ENCODE data around the gene ALPL.

Gene ALPL

DNA sequence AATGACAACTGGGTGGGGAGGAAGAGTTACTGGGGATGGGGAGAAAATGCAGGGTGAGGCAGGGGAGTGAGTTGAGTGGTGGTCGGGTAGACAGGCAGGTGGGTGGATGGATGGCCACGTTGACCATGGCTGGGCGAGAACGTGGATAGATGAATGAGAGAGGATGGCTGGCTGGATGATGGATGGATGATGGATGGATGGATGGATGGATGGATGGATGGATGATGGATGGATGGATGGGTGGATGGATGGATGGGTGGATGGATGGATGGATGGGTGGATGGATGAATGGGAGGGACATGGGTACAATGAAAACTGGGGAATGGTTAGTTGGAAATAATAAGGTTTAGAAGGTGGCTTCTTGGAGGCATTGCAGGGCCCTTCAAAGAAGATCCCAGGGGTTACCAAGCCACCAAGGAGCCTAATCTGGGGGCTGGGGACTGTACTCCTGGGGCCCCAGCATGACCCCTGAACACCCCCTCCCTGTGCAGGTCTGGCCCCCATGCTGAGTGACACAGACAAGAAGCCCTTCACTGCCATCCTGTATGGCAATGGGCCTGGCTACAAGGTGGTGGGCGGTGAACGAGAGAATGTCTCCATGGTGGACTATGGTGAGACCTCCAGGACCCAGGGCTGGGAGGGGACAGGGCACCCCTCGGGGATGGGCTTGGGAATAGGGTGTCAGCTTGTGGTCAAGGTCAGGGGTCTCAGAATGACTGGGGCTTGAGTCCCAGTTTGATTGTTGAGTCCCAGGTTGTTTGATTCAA is 67.0 kb downstream of the ALPL start:
- DNase-seq (ENCODE audit: low read depth, low spot score), result no peak

DNA sequence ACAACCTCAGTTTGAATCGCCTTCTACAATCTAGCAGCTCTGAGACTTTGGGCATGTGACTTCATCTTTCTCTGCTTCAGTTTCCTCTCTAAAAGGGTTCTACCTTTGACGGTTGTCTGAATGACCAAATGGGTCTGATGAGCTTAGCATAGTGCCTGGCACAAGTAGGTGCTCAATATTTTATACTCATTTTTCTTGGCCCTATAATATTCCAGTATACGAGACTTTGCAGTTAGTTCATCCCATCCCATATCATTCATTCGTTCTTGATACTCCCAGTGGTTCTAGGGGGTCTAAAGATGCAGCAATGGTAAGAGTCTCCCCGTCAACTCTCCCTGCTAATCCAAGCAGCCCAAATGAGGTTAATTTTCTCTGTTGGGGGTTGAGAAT is 67.6 kb downstream of the ALPL start:
- DNase-seq (ENCODE audit: low read depth, low spot score), result no peak

DNA sequence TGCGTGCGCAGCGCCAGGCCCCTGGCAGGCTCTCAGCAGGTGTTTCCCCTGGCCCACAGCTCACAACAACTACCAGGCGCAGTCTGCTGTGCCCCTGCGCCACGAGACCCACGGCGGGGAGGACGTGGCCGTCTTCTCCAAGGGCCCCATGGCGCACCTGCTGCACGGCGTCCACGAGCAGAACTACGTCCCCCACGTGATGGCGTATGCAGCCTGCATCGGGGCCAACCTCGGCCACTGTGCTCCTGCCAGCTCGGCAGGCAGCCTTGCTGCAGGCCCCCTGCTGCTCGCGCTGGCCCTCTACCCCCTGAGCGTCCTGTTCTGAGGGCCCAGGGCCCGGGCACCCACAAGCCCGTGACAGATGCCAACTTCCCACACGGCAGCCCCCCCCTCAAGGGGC is 68.1 kb downstream of the ALPL start:
- DNase-seq (ENCODE audit: low read depth, low spot score), result no peak

DNA sequence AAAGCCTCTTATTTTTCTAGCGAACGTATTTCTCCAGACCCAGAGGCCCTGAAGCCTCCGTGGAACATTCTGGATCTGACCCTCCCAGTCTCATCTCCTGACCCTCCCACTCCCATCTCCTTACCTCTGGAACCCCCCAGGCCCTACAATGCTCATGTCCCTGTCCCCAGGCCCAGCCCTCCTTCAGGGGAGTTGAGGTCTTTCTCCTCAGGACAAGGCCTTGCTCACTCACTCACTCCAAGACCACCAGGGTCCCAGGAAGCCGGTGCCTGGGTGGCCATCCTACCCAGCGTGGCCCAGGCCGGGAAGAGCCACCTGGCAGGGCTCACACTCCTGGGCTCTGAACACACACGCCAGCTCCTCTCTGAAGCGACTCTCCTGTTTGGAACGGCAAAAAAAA is 68.7 kb downstream of the ALPL start:
- DNase-seq (ENCODE audit: low read depth, low spot score), result no peak

DNA sequence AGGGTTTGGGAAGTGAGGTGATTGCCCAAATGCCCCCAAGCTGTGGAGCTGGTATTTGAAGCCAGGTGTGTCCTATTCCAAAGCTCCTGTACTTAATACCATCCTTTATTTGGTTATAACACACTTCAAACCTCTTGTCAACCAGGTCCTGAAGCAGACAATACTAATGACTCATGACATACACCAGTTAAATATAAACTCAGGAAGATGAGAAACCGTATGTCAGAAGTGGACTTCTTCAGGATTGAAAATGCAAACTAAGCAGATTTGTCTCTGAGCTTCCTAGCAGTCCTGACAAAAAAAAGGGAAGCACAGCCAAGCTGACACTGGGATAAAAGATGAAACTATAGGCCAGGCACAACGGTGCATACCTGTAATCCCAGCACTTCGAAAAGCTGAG is 70.6 kb downstream of the ALPL start:
- no peak for DNase-seq (ENCODE audit: low read depth, low spot score)

DNA sequence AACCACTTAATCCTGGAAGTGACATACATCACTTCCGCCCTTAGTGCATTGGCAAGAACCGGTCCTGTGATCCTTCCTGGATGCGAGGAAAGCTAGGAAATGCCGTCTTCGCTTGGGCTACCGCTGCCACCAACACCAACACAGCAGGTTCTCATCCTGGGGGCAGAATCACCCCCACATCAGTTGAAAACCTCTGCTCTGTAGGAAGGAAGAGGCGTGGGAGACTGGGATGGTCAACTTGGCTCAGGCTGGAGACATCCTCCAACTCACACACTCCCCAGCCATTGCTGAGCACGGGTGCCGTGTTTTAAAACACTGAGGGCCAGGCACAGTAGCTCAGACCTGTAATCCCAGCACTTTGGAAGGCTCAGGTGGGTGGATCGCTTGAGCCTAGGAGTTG is 74.9 kb downstream of the ALPL start:
- no peak for DNase-seq (ENCODE audit: low read depth, low spot score)

DNA sequence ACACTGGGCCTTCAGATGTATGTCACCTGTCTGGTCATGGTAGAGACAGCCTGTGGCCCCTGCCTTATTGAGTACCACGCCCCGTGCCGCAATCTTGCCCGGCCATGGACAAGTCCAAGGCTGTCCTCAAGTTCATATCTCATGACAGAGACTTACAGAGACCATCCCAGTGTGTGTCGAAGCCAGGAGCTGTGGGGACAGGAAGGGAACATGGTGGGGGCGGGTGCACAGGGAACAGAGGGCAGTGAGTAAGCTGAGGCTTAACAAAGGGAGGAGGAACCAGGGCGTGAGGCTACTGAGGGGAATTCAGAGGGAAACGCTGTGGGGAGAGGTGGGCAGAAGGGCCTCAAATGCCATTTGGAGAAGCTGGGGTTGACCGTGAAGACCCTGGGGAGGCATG is 75.8 kb downstream of the ALPL start:
- no peak for DNase-seq (ENCODE audit: low read depth, low spot score)

DNA sequence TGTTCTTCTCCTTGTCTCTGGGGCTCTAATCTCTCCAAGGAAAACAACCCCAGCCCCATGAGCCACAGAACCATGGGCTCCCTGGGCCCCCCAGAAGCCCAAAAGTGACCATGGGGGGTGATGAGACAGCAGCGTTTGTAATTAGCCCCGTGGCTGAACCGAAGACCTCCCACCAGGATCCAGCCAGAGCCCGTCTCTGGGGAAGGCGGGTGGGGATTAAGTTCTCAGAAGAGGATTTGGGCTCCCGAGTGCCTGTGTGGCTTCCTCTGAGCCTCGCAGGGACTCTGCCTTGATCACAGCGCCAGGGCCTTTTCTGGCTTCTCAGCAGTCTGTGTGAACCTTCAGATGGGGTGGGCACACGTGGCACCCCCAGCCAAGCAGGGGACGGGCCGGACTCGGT is 77.0 kb downstream of the ALPL start:
- no peak for DNase-seq (ENCODE audit: low read depth, low spot score)

DNA sequence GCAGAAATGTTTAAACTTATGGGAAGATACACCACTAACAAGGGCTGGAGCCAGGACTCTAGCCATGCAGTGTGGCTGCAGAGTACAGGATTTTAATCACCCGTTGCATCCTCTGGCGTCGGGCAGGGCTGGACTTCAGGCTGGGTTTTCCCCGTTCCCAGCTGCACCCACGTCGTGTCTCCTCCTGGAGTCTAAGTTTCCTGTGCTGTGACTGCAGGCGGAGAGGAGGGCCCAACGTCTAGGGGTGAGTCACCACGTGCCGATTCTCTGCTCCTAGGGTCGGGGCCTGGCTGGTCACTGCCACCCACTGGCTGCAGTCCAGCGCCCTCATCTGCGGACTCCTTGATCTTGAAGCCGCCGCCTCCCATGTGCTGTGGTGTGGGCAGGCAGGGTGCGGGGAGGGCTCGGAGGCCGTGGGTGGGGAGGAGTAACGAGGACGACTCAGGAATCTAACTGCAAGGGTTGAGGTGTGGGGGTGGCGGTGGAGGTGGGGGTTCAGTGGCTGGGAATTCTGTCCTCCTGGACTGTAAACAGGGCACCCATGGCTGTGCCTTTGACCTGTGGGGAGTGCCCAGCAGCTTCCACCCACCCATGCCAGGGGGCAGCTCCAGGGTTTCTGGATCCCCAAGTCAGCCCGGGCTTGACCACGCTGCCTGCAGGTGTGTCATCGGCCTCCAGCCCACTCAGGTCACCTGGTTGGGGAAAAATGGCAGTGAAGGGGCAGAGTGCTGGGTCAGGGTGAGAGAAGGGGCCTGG is 77.8 kb downstream of the ALPL start:
- no peak for DNase-seq (ENCODE audit: low read depth, low spot score)

DNA sequence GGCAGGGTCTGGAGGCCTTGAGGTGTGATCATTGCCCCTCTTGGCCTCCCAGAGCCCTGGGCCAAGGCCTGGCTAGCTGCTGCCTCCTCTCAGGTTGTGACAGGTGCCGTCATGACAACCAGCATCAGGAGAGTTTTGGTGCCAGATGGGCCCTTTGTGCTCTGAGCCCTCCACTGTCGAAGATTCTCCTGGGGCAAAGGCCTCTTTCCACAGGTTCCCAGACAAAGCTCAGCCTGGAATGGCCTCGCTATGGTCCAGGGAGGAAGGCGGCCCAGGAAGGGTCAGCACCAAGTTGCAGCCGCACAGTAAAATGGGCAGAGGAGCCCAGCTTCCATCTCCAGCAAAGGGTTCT is 78.4 kb downstream of the ALPL start:
- no peak for DNase-seq (ENCODE audit: low read depth, low spot score)

DNA sequence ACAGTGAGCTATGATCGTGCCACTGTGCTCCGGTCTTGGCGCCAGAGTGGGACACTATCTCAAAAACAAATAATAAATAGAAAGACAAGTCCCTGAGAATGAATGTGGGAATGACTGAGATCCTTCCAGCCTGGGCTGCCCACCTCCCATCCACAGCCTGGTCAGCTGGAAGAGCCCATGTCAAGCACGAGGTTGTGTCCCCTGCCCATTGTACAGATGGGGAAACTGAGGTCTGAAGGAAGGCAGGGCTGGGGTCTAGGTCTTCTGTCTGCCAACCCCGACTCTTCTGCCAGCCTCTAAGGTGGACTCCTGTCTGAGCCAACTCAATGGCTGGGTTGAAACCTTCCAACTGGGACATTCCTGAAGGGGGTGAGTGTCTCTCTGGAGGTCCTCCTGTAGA is 80.4 kb downstream of the ALPL start:
- no peak for DNase-seq (ENCODE audit: low read depth, low spot score)

DNA sequence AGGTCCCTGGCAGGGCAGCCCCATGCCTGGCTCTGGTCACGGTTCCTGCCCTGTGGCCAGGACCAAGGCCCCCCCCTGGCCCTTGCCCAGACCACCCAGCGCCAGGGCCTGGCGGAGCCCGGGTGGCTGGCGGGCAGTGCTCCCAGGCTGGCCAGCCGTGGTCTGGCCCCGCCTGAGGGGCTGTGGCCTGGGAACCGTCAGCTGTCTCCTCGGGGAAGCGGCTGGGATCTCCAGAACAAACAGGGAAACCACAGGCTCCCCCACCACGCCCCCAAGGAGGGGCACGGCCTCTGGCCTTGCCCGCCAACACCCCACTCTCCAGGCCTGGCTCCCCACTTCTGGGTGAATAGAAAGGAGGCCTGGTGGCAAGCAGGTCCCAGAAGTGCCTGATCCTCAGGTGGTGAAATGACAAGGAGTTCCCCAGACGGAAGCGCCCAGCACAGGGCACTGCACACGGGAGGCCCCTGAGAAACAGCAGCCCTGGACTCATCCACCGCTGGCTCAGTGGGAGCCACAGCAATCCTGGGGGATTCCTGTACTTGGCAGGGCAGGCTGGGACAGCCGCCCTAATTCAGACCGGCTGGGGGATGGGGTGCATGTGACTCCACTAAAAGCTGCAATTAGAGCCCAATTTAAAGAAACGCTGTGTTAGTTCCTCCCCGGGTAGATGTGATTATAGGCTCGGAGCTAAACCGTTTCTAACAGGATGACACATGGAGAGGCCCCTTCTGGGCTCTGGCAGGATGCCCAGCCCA is 81.1 kb downstream of the ALPL start:
- no peak for DNase-seq (ENCODE audit: low read depth, low spot score)

DNA sequence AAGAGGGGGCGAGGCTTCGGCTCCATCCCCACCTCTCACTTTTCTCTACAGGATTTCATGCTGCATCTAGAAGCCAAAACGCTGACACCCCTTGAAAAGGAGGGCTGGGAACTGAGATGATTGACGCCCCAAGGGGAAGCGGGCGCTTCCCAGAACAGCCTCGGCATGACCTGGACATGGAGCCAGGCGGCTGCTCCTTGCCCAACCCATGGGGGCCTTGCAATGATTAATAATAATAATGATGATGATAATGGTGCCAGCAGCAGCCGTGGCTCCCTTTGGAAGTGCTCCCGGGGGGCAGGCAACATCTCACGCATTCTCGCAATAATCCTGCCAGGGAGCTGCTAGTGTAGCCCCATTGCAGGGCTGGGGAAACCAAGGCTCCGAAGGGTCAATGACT is 81.7 kb downstream of the ALPL start:
- no peak for DNase-seq (ENCODE audit: low read depth, low spot score)

DNA sequence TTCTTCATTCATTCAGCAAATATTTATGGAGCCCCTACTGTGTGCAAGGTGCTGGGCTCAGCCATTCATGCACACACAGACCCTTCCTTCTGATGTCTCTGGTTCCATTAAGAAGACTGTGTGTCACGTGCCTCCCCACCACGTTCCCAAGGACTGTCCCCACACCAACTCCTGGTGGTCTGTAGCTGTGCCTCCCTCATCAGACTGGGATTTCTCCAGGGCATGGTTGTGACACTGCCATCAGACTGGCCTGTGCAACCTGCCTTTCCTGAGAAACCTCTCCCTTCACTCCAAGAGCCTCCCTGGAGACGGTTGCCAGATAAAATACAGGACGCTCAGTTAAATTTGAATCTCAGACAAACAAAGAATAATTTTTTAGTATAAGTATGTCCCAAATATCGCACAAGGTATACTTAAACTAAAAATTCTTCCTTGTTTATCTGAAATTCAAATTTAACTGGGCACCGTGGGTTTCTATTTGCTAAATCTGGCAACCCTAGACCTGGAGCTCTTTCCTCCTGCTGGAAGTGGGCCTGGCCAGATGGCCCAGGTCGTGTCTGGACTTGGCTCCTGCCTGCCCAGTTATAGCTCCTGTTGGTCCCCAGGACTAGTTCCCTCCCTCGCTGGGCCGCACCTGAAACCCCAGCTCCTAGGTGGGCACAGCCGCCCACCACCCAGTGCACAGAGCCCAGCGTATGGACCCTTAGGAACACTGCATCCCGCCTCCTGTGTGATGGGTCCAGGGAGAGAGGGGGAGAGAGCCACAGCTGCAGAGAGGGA is 83.1 kb downstream of the ALPL start:
- DNase-seq (ENCODE audit: low read depth, low spot score), result no peak

DNA sequence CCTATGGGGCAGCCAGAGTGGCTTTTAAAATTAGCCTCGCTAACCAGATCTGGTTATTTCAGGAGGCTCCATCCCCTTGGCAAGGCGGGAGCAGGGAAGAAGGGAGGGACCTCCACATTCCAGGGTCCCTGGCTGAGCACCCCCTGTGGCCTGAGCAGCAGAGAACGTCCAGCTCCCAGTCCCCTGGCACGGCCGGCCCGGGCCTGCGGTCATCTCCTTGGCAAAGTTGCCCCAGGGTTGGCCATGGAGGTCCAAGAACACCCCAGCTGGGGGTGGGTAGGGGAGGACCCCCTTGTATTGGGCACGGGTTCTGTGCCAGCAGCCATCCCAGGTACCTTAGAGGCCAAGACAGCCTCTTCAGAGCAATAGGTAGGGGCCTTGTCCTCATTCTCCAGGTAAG is 84.0 kb downstream of the ALPL start:
- no peak for DNase-seq (ENCODE audit: low read depth, low spot score)

DNA sequence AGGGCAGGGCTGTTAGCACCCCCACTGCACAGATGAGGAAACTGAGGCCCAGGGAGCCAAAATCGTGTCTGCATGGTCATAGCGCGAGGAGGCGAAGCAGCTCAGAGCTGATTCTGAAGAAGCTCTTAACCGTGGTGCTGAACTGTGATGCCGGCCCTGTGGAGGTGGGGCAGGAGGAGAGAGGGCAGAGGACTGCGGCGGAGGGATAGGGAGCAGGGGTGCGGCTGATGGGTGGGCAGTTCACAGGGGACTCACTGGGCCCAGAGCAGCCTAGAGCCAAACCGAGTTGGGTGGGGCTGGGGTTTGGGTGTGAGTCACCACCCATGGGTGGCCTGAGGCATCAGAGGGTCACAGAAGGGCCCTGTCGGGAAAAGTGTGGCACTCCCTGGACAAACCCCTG is 85.3 kb downstream of the ALPL start:
- no peak for DNase-seq (ENCODE audit: low read depth, low spot score)

DNA sequence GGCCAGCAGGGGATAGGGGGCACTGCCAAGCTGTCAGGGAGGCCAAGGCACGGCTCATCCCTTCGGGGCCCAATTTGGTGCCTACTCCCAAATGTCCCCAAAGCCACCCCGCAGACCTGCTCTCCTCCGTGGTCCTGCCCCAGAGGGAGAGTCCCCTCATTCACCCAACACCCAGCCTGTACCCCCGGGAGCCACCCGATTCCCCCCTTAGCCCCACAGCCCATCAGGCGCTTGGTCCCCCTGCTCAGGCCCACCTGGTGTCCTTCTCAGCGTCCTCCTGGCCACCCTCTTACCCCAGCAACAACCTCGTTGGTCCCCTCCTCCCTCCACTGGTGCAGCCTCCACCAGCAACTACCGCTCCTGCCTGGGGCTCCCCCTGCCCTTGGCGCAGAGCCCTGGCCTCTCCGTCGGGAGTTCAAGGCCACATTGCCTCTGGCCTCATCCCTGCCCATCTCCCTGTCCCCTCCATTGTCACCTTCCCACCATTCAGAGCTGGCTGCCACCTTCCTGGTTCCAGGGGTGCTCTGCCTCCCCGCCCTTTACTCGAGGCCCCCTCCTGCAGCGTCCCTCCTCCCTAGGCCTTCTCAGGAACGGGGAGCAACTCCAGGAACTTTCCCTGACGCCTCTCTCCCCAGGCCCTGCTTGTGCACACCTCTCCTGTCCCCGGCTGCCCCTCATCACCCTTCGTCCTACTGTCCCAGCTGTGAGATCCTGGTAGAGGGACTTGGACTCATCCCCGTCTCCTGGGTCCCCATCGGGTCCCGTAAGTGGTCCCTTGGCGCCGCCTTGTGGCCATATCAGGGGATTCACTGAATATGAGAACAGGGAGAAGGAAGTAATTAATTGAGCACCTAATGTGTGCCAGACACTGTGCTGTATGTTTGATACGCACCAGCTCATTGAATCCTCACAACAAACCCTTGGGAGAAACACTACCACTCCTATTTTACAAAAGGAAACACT is 86.0 kb downstream of the ALPL start:
- DNase-seq (ENCODE audit: low read depth, low spot score), result peak; percentile 14

DNA sequence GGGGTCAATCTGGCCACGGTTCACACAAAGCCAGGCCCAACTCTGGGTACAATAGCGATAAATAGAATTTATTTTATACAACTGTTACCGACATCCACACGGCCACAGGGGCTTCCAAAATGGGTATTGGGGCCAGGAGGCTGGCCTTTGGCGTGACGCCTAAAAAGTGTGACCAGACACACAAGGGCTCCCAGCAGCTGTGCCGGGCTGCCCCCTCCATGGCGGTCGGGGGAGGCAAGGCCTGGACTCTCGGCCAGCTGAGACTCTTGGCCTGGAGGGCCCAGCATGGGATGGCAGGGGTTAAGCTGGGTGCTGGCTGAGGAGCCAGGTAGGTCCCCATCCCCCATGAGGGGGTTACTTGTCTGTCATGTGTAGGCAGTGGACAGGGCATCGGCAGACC is 87.0 kb downstream of the ALPL start:
- no peak for DNase-seq (ENCODE audit: low read depth, low spot score)

DNA sequence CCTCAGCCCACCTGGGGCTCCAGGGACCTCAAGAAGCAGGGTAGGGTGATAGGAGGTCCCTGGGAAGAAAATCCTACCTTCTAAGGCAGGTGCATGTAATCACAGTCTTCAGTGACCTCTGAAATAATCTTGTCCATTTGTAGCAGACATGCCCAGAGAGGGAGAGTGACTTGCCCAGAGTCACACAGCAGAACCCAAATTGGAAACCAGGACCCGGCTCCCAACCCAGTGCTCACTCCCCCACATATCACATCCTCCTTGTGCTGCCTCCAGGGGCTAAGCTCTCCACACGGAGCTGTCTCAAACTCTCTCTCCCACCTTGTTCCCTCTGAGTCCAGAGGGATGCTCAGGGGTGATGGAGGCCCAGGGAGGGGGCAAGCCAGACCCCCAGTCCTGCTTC is 87.4 kb downstream of the ALPL start:
- no peak for DNase-seq (ENCODE audit: low read depth, low spot score)

DNA sequence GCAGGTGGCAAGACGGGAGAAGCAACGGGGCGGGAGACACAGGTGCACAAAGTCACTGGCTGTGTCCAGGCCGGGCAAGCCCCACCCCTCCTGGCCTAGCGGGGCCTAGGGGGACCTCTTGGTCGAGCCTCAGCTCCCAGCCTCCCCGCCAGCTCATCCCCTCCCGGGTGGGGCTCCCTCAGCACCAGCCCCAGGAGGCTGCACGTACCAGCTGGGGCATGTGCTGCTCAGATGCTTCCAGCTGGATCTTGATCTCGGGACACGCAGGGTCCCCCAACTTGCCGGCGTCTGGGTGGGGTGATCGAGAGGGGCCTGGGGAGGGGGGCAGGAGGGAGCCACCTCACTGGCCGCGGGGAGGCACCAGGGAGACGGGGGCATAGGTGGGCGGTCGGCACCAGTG is 88.5 kb downstream of the ALPL start:
- DNase-seq (ENCODE audit: low read depth, low spot score), result no peak

DNA sequence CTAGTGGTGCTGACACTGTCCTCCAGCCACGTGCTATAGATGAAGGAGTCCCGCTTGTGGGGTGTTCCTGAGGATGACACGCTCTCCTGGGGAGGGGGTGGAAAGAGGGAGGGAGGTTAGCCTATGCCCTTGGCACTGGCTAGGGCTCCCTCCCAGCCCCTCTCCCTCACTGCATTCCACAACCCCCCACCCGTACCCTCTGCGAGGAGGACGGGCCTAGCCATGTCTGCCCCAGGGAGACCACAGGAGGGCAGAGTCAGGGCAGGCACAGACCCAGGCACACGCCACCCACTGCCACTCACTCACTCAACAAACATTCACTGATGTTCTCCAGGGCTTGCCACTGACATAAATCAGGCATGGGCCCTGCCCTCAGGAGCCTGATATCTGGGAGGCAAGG is 89.2 kb downstream of the ALPL start:
- DNase-seq (ENCODE audit: low read depth, low spot score), result no peak

All from activated CD4-positive, CD25-positive, alpha-beta regulatory T cell treated with anti-CD3 and anti-CD28 coated beads, Interleukin-2, amount 50 U/mL, for 16 hours (primary cell).